GF-D8 (cell line): Measurements from ENCODE around the gene MDM4.
A peak's percentile ranks its signal among the peaks of the same experiment; 100 is the strongest.
"Not testable (repeated sequence)": the region's sequence is repeated elsewhere in the genome, so short reads cannot be mapped to it uniquely, and the experiment has no call there.

ENCODE experiments used
- DNase-seq: peaks from one replicate; lab custom pipeline; 2025; lab: John Stamatoyannopoulos, UW

Gene MDM4, protein sequence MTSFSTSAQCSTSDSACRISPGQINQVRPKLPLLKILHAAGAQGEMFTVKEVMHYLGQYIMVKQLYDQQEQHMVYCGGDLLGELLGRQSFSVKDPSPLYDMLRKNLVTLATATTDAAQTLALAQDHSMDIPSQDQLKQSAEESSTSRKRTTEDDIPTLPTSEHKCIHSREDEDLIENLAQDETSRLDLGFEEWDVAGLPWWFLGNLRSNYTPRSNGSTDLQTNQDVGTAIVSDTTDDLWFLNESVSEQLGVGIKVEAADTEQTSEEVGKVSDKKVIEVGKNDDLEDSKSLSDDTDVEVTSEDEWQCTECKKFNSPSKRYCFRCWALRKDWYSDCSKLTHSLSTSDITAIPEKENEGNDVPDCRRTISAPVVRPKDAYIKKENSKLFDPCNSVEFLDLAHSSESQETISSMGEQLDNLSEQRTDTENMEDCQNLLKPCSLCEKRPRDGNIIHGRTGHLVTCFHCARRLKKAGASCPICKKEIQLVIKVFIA

DNA sequence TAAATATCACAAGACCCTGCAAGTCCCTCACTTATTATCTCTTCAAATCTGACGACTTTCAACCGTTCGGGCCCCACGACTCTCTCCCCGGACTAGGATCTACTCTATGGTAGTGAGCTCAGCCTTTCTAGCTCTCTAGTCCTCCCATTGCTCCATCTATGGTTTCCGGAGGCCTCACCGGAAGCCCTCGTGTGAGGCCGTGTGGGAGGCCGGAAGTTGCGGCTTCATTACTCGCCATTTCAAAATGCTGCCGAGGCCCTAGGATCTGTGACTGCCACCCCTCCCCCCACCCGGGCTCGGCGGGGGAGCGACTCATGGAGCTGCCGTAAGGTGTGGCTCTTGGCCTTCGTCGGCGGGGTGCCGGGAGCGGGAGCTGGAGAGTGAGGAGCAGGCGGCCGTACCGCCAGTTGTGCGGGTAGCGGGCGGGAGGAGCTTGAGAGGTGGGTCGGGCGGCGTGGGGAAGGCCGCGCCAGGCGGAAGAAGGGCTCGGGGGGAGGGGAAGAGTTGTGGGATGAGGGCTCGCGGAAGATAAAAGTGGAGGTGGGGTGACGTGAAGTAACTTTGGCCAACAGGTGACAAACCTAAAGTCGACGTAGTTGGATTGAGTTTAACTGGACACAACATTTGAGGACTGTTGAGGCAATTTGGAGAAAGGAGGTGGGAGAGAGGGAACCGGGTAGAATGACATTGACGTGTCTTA is at the start of gene MDM4:
Gene MDM4, plus strand, starts transcription at position 227 of the 700 bp plus-strand sequence. CDS start 9,113 bp downstream, outside the sequence.
- peak; percentile 98 for DNase-seq

DNA sequence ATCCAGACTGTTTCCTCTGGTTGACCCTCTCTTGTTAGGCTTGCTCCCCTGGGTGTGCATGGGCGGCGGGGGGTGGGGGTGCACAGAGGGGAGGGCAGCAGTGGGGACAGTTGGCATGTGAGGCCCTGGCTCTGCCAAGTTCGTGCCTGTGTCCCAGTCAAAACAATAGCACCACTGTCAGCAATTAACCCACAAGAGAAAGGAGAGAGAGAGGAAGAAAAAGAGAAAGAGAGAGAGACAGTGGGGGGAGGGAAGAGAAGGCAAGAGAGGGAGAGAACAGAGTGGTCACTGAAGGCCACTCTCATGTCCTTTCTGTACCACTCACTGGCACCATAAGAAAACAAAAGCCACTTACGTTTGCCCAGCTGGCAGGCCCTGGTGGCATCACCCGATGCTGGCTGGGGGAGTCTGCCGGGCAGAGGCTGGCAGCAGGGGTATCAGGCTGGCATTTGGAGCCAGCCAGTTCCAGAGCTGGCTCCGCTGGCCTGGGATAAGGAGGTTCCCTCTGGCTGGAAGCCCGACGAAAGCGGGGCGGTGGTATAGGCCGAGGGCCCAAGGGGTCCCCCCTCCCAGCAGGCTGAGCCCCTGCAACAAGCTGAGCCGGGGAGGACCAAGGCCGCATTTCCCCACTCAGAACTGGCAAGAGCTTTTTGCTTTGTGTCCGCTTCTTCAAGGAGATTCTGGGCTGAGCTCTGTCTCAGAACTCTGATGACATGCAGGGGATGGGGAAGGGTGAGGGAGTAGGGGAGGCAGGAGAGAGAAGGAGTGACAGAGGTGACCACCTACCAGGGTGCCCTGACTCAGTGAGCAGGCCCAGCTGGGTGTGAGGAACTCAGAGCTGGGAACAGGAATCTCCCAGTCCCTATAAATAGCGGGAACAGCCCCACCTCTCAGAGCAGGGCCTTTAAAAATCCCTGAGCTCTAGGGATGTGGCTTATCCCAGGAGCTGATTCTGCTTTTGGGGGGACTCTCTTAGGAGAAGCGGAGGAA is 49.5 kb upstream of the MDM4 start:
- no peak for DNase-seq

DNA sequence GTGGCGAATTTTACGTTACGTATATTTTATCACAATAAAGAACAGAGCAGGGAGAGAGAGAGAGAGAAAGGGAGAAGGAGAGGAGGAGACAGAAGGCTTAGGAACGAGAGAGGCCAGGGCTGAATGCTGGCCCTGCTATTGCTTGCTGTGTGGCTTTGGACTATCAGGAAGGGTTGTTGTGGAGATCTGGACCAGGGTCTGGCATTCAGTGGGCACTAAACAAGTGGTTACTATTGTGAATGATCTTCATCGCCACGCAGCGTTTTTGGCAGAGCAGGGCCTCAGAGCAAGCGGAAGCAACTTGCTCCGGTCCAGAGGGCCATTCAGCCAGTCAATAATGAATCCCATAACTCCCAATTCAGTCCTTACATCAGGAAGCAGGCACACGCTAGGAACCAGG is 48.0 kb upstream of the MDM4 start:
- DNase-seq, result no peak

DNA sequence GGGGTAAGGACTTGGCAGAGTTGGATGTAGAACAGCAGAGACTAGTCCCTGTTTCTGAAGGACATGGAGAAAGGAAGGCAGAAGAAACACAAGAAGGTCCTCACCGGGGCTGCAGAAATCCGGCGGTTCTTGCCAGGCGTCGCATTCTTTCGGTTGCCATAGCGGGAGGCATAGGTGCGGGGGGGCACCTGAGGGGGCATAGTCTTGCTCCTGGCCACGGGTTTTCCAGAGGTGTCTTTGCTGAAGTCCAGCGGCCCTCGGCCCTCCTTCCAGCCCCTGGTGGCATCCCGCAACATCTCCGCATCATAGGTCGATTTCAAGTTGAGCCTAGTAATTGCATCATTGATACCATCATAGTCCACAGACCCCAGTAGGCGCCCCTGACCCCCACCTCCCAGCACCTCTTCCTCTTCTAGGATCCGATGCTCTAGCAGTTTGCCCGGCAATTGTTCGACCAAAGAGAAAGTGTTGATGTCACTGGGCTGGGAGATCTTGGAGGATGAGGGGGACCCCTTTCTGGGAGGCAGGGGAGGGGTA is 47.4 kb upstream of the MDM4 start:
- no peak for DNase-seq

DNA sequence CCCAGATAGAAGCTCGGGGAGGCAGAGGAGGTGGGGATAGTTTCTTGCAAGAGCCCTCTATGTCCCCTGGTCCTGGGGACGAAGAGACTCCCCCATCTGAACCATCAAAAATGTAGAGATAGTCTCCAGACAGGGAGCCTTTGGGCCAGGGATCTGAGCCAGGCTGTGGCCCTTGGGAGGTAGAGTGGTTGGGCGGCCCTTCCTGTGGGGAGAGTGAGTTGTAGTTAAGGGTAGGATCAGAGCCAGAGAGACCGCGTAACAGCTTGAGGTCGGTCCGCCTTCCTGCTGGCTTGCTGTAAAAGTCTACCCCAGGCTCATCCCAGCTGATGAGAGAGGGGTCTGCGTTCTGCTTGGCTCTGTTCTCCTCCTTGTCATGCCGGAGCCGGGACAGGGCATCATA is 46.9 kb upstream of the MDM4 start:
- DNase-seq, result no peak

DNA sequence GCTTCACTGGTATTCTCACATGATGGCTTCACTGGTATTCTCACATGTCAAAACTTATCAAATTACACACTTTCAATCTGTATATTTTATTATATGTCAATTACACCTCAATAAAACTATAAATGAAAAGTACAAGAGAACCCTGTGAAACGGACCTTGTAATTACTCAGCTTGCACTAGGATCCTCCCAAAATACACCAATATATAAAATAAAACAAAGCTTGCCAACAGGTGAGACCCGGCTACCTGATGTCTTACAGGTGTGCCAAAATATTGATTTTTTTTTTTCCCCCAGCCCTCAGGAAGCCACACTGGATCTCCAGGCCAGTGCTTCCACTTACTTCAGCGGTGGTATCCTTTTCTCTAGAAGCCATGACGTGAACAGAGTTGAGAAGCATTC is 44.5 kb upstream of the MDM4 start:
- no peak for DNase-seq

DNA sequence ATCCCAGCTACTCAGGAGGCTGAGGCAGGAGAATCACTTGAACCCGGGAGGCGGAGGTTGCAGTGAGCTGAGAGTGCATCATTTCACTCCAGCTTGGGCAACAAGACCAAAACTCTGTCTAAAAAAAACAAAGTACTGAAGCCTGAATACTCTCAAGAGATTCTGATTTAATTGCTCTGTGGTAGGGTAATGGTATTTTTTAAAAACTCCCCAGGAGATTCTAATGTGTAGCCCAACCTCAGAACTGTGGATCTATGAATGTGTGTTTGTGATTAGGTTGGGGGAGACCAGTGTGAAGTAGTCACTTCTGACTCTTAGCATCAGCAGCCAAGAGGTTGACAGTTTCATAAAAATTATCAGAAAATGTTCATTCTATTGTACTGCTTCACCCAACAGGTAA is 43.5 kb upstream of the MDM4 start:
- DNase-seq, result no peak

DNA sequence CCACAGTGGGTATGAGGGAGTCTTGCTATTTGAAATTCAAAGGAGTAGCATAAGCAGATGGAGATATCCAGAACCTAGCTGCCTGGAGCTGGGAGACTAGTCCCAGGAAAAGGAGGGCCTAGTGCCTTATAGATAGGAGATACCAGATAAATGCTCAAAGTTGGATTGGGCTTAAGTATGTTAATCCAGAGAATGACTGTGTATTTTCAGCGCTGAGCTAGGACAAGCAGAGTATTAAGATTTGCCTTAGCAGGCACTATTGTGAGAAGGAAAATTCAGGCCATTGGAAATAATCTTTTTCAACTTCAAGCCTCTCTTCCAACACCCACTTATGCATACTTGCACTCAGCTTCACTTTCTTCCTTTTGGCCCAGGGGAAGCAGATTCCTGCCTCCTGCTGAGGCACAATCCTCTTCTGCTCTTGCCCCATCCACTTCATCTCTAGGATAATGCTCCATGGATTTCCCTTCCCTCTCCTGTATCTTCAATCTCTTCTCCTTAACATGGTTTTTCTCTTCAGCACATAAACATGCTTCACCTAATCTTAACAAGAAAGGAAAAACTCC is 42.7 kb upstream of the MDM4 start:
- DNase-seq, result no peak

DNA sequence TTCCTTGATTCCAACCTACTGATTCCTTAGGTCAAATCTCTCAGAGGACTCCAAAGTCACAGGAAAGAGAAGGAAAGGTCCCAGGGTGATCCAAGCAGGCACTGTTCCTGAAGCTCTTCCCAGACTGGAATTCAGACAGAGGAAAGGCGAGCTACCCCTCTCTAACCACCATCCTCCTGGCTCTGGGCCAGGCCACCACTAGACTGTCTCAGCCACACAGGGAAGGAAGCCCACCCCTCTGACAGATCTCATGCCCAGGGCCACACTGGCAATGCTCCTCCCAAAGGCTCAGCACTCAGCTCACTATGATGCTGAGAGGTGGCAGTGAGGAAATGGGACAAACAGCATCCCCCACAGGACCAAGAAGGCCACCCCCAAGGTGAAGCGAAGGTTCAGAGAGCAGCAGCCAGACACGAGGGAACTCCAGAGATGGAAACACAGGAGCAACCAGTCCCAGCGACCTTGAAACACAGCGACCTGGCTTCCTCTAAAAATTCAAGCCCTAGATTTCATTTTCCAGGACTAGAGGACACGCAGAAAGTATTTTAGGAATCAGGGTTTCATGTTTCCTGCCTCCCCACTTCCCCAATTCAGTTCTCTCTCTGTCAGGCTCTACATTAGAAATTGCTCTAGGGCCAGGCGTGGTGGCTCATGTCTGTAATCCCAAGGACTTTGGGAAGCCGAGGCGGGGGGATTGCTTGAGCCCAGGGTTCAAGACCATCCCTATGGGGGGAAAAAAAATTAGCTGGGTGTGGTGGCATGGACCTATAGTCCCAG is 40.4 kb upstream of the MDM4 start:
- no peak for DNase-seq

DNA sequence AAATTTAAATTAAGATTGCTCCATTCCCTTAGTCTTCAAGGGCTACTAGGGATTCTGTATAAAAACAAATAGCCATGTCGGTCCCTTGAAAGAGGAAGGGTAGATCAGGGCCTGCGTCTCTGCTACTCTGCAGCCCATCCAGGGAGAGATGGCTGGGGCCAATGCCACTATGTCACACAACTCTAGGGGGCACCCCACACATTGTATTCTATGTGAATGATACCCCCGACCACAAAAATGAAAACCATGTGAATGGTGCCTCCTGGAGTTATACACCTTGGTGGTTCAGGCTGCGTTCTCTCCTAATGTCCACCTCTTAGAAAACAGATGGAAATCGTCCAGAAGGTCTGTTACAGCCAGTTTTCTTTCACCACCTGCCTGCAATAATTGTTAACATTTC is 39.6 kb upstream of the MDM4 start:
- no peak for DNase-seq

DNA sequence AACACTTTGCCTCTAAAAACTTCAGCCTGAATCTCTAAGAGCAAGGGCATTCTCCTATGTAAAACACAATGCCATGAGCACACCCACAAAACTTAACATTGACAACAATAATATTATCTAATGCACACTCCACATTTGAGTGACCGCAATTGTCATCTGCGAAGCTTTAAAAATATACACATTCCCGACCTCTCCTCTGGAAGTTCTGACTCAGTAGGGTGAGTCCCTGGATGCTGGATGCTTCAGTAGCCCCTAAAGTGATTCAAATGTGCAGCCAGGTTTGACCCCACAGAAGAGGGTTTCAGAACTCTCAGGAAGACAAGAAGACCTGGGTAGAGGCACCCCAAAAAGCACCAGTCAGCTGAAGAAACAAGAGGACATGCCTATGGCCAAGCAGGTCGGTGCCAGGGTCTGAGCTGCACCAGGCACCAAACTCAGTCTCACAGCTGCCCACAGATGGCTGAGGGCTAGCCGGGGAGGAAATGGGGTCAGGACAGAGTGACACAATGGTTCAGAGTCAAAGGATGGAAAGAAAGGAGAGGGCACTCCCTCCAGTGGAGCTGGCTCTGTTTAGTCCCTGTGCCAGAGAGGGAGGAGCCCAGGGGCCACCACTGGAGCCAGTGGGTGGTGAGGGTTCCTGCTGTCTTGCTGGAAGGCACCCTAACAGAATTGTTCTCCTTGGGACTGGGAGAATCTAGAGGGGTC is 39.0 kb upstream of the MDM4 start:
- DNase-seq, result peak; percentile 24

DNA sequence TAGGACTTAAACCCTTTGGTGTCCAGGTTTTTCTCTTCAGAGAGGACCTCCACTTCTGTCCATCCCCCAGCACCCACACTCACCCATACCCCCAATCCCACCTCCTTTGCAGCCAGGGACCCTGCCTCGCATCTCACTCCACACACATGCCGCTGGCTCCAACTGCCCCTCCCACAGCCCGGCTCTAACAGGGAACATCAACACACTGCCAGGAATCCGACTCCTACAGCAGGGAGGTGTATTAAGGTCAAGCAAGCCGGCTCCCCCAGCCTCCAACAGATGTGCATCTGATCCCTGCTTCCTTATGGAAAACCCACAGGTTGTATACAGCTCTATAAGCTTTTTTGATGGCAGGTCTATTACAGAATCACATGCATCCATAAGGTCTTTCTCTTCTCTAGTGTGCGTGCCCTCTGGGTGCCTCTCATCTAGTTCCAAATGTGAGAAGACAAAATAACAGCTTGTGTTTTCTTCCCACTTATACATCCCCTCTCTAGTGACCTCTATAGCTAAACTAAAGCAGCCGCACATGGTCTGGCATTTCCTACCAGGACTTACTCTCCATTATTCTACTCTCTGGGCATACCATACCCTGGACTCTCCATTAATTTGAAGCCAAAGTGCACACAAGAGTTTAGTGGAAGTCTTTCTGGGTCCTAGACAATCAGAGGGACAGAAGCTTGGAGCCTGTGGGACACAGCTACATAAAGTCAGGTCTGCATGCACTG is 37.9 kb upstream of the MDM4 start:
- DNase-seq, result no peak

DNA sequence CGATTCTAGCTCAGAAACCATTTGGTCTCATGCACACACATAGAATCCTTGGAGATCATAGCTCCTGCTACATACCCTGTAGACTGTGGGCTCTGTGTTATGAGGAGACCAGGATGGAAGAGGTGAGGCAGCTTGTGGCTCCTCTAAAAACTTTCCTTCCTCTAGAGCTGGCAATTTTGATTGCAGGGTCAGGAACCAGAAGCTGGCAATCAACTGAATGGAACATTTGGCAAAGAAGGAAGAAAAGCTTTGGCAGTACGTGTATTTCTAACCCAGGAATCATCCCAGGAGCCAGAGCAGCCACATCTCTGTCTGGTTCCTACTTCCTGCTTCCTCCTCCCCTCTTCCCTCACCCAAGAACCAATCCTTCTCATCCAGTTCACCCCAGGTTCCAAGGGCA is 37.3 kb upstream of the MDM4 start:
- DNase-seq, result no peak

DNA sequence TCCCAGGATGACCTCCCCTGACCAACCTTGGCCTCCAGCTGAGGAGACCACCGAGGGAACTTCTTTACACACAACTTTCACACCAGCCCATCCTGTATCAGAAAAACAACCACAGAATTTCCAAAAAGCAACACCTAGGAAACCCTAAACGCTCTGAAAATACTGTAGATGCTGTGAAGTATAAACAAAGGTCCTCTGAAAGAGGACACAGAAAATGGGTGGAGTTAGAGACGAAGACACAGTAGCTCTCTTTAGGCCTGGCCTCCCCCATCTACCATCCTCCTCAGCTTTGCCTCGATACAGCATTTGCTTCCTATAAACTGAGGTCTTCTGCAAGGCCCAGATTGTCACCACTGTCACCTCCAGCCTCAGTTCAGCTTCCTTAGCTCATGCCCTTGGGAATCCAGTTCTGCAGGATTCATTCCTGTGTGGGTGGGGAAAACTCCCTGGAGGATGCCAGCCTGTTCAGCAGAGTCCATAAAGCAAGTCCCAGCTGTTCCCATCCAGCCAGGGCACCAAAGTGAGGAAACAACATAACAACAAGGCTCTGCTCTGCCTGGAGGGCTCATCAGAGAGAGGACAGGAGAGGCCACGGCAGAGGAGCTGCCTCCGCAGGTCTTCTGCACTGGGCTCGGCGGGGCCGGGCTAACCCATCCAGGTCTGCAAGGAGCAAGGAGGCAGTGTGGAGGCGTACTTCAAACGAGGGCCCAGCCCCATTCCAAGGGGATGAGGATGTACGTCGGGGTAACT is 36.6 kb upstream of the MDM4 start:
- DNase-seq, result no peak

DNA sequence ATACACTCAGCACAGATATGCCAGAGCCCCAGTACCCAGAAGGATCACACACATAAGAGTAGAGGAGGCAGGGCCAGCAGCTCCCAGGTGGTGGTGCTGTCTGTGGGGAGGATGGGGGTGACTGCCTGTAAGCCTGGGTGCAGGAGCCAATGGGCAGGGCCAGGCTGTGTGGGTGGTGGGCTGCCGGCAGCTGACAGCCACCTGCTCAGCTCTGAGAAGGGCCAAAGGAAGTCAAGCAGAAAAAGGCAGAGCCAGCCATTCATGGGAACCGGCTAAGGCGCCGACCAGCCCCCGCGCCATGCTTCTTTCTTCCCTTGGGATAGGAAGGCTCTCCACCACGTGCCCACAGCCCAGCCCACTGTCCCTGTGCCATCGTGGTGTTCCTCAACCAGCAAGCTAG is 35.7 kb upstream of the MDM4 start:
- DNase-seq, result peak; percentile 40

DNA sequence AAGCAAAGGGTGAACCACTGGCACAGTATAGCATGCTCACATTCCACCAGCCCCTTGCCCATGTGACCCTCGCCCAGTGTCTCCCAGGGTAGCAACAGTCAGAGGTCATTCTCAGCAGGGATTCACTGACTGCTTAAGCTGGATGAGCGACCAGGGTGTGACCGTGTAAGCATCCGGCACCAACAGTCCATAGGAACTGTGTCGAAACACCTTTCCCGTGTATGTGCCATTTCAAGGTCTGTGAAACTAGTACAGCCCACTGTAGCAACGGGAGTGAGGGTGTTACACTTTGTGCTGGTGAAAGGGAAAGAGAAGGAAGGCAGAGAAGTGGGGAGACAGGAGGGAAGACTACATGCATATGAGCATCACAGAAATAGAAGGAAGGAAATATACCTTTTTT is 32.4 kb upstream of the MDM4 start:
- no peak for DNase-seq

DNA sequence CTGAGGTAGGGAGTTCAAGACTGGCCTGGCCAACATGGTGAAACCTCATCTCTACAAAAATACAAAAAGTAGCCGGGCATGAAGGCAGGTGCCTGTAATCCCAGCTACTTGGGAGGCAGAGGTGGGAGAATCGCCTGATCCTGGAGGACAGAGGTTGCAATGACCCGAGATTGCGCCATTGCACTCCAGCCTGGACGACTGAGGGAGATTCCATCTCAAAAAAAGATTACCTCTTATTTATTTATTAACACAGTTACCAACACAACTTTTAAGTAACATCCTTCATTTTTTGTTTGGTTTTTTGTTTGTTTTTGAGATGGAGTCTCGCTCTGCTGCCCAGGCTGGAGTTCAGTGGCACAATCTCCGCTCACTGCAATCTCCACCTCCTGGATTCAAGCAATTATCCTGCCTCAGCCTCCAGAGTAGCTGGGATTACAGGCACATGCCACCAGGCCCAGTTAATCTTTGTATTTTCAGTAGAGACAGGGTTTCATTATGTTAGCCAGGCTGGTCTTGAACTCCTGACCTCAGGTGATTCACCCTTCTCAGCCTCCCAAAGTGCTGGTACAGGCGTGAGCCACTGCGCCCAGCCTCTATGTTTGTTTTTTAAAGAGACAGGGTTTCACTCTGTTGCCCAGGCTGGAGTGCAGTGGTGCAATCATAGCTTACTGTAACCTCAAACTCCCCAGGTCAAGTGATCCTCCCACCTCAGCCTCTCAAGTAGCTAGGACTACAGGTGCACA is 29.5 kb upstream of the MDM4 start:
- DNase-seq, result not testable (repeated sequence)

DNA sequence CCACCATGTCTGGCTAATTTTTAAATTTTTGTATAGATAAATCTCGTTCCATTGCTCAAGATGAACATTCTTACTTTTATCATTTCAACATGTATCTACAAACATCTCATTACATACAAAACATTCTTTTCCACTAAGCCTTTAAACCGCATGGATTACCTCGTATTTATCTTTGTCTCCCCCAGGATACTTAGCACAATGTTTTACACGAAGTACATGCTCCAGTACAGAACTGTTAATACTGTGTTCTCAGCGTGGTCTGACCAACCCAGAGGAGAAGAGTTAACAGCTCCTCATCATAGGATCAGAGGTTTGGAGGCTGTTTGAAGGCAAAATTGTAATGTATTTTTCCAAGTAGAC is 29.0 kb upstream of the MDM4 start:
- no peak for DNase-seq
